LNCaP clone FGC (cell line): ENCODE measurements around the gene GALNT6.

Experiments
- DNase-seq: peaks from one replicate; pipeline ENCODE4 v3.0.0-alpha.2; 2011; ENCODE audit warnings: low read depth
- H3K4me3 ChIP-seq: 2 replicates; pipeline ENCODE4 v1.5.1; 2011; ENCODE audit warnings: mild to moderate bottlenecking, low read depth, low read length, control low read depth
- TF ChIP-seq, protein P1 (sequence below): IDR thresholded peaks from 2 replicates; pipeline ENCODE4 v1.5.1; 2012; ENCODE audit warnings: mild to moderate bottlenecking; ENCODE audit not compliant: control insufficient read depth, insufficient read depth; ENCODE audit errors: extremely low read depth

The GALNT6 gene

DNA sequence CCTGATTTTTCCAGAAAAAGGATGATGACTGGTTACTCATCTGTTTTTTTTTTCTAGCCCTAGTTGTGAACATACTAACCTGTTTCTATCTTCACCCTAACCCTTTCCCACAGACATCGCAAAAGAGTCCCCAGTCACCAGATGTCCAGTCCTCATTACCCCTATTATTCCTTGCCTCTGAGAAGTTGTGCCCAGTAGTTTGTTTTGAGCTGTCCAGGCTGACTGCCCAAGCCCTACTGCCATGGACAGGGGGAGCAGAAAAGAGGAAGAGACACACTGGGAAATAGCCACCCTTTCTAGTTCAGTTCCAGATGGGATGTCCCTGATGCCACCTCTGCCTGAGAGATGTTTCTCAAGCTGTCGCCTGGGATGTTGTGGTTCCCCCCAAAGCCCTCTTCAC, 30.9 kb downstream of the GALNT6 start:
- TF ChIP-seq, protein P1, sequence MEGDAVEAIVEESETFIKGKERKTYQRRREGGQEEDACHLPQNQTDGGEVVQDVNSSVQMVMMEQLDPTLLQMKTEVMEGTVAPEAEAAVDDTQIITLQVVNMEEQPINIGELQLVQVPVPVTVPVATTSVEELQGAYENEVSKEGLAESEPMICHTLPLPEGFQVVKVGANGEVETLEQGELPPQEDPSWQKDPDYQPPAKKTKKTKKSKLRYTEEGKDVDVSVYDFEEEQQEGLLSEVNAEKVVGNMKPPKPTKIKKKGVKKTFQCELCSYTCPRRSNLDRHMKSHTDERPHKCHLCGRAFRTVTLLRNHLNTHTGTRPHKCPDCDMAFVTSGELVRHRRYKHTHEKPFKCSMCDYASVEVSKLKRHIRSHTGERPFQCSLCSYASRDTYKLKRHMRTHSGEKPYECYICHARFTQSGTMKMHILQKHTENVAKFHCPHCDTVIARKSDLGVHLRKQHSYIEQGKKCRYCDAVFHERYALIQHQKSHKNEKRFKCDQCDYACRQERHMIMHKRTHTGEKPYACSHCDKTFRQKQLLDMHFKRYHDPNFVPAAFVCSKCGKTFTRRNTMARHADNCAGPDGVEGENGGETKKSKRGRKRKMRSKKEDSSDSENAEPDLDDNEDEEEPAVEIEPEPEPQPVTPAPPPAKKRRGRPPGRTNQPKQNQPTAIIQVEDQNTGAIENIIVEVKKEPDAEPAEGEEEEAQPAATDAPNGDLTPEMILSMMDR = no peak
- DNase-seq = no peak
- H3K4me3 ChIP-seq = no peak overlapping the region

DNA sequence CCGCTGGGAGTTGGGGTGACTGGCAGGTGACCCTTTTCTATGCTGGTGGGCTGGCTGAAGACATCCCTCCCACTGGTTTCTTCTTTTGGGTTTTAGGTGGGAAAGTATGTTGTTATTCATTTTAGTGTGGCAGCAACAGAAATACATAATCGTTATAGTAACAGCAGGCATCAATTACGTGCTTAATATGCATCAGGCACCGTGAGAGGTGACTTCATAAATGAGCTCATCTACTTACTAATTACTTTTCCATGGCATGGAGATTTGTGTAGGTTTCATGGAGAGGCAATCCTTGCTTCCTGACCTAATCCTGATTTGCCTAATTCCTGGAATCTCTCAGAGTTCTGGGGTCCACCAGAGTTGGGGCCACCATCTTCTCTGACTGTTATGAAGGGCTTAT, 31.4 kb downstream of the GALNT6 start:
- TF ChIP-seq, protein P1 = no peak
- DNase-seq = no peak
- no peak overlapping the region for H3K4me3 ChIP-seq

DNA sequence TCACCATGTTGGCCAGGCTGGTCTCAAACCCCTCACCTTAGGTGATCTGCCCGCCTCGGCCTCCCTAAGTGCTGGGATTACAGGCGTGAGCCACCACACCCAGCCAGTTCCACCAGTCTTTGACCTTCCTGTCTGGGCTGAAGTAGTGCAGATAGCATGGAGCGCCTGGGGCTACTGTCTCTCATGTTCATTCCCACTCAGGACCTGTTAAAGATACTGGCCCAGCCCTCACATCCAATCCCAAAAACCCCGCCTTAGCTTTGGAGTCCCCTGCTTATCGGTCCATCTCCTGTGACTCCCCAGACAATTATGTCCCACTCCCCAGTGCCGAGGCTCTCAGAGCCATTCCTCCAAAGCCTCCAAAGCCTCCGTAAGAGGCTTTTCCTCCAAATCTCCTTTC, 32.7 kb downstream of the GALNT6 start:
- no peak overlapping the region for H3K4me3 ChIP-seq
- DNase-seq = no peak
- TF ChIP-seq, protein P1 = no peak

DNA sequence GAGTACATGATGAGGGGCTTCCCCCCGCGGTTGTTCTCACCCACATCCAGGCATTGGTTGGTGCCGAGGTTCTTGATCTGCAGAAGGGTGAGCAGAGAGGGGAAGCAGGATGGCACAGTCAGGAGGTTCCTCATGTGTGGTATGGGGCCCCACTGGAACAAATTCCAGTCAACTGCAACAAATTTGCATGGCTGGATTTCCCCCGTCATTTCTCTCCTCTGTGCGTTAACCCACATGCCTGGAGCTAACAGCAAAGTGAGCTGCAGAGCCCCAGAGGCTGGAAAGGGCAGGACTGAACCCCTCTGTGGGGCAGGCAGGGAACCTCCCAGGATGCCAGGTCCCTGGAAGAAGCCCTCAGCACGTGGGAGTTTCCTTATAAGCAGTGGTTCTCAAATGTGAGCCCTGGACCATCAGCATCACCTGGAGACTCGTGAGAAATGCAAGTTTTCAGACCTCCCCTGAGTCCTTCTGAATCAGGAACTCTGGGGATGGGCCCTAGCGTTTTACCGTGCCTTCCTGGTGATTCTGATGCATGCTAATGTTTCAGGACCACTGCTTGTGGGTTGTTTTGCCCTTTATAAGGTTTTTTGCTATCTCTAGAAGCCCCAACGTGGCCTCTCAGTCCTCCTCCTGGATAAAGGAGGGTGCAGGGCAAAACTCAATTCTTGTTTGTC, 33.7 kb downstream of the GALNT6 start:
- H3K4me3 ChIP-seq = no peak overlapping the region
- TF ChIP-seq, protein P1 = no peak
- DNase-seq = no peak

DNA sequence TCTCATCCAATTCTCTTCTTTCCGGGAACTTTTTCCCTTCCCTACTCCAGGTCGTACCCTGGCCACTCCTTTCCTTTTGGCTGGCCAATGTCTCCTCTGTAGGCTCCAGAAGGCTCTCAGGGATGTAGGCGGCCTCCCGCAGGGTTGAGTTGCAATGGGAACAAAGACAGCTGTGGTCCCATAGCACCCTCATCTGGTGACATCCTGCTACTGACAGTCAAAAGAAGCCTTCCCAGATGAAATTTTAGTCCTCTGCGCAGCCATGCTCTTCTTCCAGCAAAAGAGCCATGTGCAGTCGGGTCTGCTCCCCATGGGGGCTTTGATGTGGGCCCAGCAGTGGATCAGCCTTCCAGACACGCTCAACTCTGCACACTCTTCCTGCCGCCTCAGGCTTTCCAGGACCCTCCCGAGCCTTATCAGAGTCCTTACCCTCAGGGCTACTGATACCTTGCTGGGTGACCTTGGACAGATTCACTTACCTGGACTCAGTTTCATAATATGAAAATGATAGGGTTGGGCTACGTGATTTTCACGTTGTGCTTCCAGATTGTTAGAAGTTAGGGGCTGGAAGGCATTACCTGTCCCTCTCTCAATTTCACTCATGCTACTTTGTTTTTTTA, 39.2 kb downstream of the GALNT6 start:
- TF ChIP-seq, protein P1 = peak; percentile 72
- peak; percentile 17 for DNase-seq
- H3K4me3 ChIP-seq = no peak overlapping the region

DNA sequence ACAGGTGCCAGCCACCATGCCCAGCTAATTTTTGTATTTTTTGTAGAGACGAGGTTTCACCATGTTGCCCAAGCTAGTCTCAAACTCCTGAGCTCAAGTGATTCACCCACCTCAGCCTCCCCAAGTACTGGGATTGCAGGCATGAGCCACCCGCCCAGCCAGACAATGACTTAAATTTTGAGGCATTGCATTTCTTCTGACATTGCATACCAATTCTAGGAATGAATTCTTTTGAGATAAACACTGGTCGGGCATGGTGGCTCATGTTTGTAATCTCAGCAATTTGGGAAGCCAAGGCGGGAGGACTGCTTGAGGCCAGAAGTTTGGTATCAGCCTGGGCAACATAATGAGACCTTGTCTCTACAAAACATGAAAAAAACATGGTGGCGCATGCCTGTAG, 42.2 kb downstream of the GALNT6 start:
- TF ChIP-seq, protein P1 = no peak
- H3K4me3 ChIP-seq = no peak overlapping the region

DNA sequence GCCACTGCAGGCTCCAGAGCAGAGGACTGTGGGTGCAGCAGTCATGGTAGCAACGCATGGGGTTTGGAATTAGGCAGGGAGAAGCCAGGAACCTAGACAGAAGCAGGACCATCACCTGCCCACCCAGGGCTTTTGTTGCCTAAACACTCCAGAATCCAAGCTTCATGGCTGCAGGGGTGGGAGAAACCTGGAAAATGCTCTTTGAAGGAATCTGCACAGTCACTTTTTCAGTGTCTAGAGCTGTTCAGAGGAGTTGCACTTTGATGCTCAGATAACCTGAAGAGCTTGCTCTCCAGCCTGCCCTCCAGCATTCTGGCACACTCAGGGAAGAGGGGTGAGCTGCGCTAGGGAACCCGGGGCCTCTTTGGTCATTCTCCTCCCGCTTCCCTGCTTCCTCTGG, 43.1 kb downstream of the GALNT6 start:
- TF ChIP-seq, protein P1 = no peak
- no peak overlapping the region for H3K4me3 ChIP-seq
- no peak for DNase-seq

More for the DNA sequence above, 42.2 kb downstream of the GALNT6 start:
- no peak for DNase-seq
